Vagina (tissue), 2 donors: ENCODE results near the gene PRIM2.
"Not testable (repeated sequence)": the region's sequence is repeated elsewhere in the genome, so short reads cannot be mapped to it uniquely, and the experiment has no call there.

Source experiments
- CTCF ChIP-seq, 3 experiments: fragments of 450-650 bp in 2 of 3; fragments of 200-600 bp in 1 of 3; sonication (generic) in 1 of 3; IDR thresholded peaks; one replicate each; pipeline ENCODE4 v1.5.1; 2017 to 2019; ENCODE audit warnings: antibody characterized with exemption in 3 of 3, mild to moderate bottlenecking in 2 of 3, moderate library complexity in 2 of 3
- POLR2A ChIP-seq, 2 donors: fragments of 450-650 bp; IDR thresholded peaks; one replicate each; pipeline ENCODE4 v1.6.1; 2017; ENCODE audit warnings: antibody characterized with exemption in 2 of 2, mild to moderate bottlenecking in 2 of 2, moderate library complexity in 2 of 2

GRCh38 chr6:57308755-57309154 lies 8.7 kb upstream of the PRIM2 start:
- not testable (repeated sequence) for TF ChIP-seq CTCF, POLR2A (IDR thresholded peaks at IDR 0.05)
